Activated CD4-positive, alpha-beta T cell treated with anti-CD3 and anti-CD28 coated beads for 48 hours (primary cell): ENCODE results near the gene ARSI.
"Not testable (repeated sequence)": the region's sequence is repeated elsewhere in the genome, so short reads cannot be mapped to it uniquely, and the experiment has no call there.

Experiments used
- DNase-seq: peaks from one replicate; pipeline ENCODE4 v3.0.0-alpha.2; 2020

The ARSI gene

GRCh38 chr5:150263801-150264621, 38.7 kb downstream of the ARSI start:
- no peak for DNase-seq

GRCh38 chr5:150263375-150263775, 39.3 kb downstream of the ARSI start:
- DNase-seq: no peak

GRCh38 chr5:150262502-150262901, 40.2 kb downstream of the ARSI start:
- DNase-seq: no peak

- no peak for DNase-seq
Measured at GRCh38 chr5:150261231-150261630, 41.5 kb downstream of the ARSI start.

- no peak for DNase-seq
Measured at GRCh38 chr5:150258130-150258529, 44.6 kb downstream of the ARSI start.

GRCh38 chr5:150257424-150257823, 45.3 kb downstream of the ARSI start:
- DNase-seq: no peak

- no peak for DNase-seq
Measured at GRCh38 chr5:150256410-150257064, 46.2 kb downstream of the ARSI start.

- DNase-seq: no peak
Measured at GRCh38 chr5:150255659-150256409, 46.9 kb downstream of the ARSI start.

- DNase-seq: no peak
Measured at GRCh38 chr5:150254774-150255173, 47.9 kb downstream of the ARSI start.

- DNase-seq: no peak
Measured at GRCh38 chr5:150254363-150254762, 48.3 kb downstream of the ARSI start.

GRCh38 chr5:150253416-150254208, 49.1 kb downstream of the ARSI start:
- no peak for DNase-seq

GRCh38 chr5:150252489-150252888, 50.2 kb downstream of the ARSI start:
- DNase-seq: no peak

GRCh38 chr5:150251504-150251903, 51.2 kb downstream of the ARSI start:
- no peak for DNase-seq

GRCh38 chr5:150249744-150250143, 53.0 kb downstream of the ARSI start:
- no peak for DNase-seq

- no peak for DNase-seq
Measured at GRCh38 chr5:150248946-150249345, 53.8 kb downstream of the ARSI start.

- not testable (repeated sequence) for DNase-seq
Measured at GRCh38 chr5:150248493-150248892, 54.2 kb downstream of the ARSI start.

GRCh38 chr5:150247726-150248125, 55.0 kb downstream of the ARSI start:
- no peak for DNase-seq

- no peak for DNase-seq
Measured at GRCh38 chr5:150246835-150247234, 55.9 kb downstream of the ARSI start.

GRCh38 chr5:150246429-150246828, 56.3 kb downstream of the ARSI start:
- no peak for DNase-seq
